ENCODE results near the gene SDK1. TPM values are rescaled to one million over a fixed set of nuclear protein-coding genes. Genes with fewer than 3 reads are reported as not detected.

SDK1 gene
- total and polyA plus RNA-seq, 12 donors = 1.0 to 5.3 (median 3.2) TPM

DNA sequence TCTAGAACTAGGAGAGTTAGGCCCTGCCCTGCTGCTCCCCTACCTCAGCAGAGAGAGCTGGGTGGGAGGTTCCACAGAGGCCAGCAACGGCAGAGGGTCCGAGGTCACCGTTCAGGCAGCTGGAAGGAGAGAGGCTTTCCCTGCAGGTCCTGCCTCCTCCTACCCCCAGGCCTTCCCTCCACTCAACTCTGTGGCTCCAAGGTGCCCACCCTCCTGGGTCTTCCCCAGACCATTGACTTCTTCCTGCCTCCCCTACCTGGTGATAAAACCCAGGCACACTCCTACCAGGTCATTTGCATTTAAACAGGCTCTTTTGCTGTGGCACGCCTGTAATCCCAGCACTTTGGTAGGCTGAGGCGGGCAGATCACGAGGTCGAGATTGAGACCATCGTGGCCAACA, 865.8 kb downstream of the SDK1 start:
- peaks cover 0 to 10% (median 4%) of the 10 kb centered on the region in 9 donors for H3K4me1 ChIP-seq
- ATAC-seq (no peak), DNase-seq (no peak)
- no peak overlapping the region for H3K27ac ChIP-seq
- 81 to 82% methylated on average over 7 to 8 of the region's 8 CpGs for WGBS, 2 donors
- no peaks in the 10 kb centered on the region for H3K36me3 ChIP-seq
- no peaks in the 10 kb centered on the region for H3K9me3 ChIP-seq
- no peak for TF ChIP-seq CTCF (IDR thresholded peaks at IDR 0.05)
- intact Hi-C loops (cut with DNase I) = no loop called here
- H3K4me3 ChIP-seq = no peak overlapping the region
- H3K27me3 ChIP-seq = no peaks in the 10 kb centered on the region

DNA sequence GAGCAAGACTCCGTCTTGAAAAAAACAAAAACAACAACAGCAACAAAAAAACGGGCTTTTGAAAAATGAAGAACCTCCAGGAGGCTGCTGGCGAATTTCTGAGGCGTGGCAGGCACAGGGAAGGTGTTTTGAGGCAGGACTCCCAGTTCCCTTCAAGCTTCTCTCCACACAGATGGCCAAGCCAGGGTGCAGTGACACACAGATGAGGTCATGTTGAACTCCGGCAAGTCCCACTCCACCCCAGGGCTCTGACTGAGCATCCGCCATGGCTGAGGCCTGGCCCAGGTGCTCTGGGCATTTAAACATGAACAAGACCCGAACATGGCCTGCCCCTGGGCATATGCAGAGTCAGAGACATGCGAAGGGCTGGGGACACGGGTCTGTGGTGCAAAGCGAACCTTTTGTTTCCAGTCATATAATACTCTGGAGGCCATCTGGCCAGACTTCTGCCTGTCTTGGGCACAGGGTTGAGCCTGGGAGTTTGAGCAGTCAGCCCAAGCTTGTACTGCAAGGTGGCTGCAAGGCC, 866.4 kb downstream of the SDK1 start:
- TF ChIP-seq CTCF (IDR thresholded peaks at IDR 0.05) = no peak
- ATAC-seq (no peak), DNase-seq (no peak)
- intact Hi-C loops (cut with DNase I) = no loop called here
- Histone ChIP-seq H3K4me3 (no peak overlapping the region), H3K36me3 (no peaks in the 10 kb centered on the region), H3K4me1 (peaks cover 0 to 10% (median 4%) of the 10 kb centered on the region in 9 donors), H3K9me3 (no peaks in the 10 kb centered on the region), H3K27me3 (no peaks in the 10 kb centered on the region), H3K27ac (no peak overlapping the region)
- 85 to 92% methylated on average over 10 of the region's 10 CpGs for WGBS, 2 donors

DNA sequence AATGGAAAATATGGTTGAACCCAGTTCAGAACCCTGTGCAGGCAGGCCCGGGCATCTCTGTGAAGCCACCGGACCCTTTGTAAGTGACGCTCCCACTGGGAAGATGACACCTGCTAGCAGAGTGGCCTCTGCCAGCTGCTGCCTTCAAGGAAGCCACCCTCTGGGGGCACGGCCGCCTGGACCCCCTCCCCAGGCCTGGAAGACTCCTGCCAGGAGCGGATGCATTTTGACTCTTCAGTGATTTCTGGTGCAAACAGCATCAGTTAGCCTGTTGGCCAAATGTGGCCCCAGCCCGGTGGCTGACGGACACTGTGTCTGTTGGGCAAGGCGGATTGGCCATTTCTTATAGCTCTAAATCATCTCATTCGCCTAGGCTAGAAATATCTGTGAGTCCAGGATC, 867.0 kb downstream of the SDK1 start:
- DNase-seq = no peak
- WGBS, 2 donors = 92 to 93% methylated on average over 10 of the region's 10 CpGs
- intact Hi-C loops (cut with DNase I) = no loop called here
- no peak for ATAC-seq
- Histone ChIP-seq H3K27me3 (no peaks in the 10 kb centered on the region), H3K27ac (no peak overlapping the region), H3K36me3 (no peaks in the 10 kb centered on the region), H3K4me3 (no peak overlapping the region), H3K4me1 (peaks cover 0 to 4% (median under 1%) of the 10 kb centered on the region in 9 donors), H3K9me3 (no peaks in the 10 kb centered on the region)
- TF ChIP-seq CTCF (IDR thresholded peaks at IDR 0.05) = no peak

DNA sequence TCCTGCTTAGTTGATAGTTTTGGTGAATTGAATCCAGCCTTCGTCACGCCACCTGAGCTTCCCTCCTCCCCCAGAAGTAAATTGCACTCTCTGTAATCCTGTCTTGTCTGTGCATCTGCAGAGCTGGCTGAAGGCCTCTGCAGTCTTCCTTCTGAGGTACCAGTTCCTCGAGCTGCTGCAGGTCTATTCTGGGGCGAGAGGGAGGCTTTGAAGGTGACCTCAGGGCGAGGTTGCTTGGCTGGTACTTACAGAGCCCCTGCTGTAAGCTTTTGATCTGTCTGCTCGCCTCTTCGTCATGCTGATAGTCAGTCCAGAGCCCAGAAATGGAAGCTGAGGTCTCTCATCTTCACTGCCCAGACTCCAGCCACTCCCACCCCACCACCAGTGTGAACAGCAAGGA, 867.5 kb downstream of the SDK1 start:
- Histone ChIP-seq H3K9me3 (no peaks in the 10 kb centered on the region), H3K36me3 (no peaks in the 10 kb centered on the region), H3K27me3 (no peaks in the 10 kb centered on the region), H3K4me3 (no peak overlapping the region), H3K27ac (no peak overlapping the region), H3K4me1 (no peaks in the 10 kb centered on the region)
- WGBS, 2 donors = 34 to 46% methylated on average over 7 of the region's 7 CpGs
- ATAC-seq = peak in 3 of 8 donors; percentile 29 to 36 (median 35)
- no peak for DNase-seq
- TF ChIP-seq CTCF (IDR thresholded peaks at IDR 0.05) = no peak
- intact Hi-C loops (cut with DNase I) = no loop called here

All from heart right ventricle (tissue), 16 donors.